Cardiac fibroblast (primary cell): ENCODE results near the gene PGBD4.

Experiments
- DNase-seq, 2 donors: peaks; one replicate each; pipeline versions ENCODE4 v3.0.0 to v3.0.0-alpha.2; 2010; ENCODE audit warnings: low read depth in 2 of 2
- H3K4me3 ChIP-seq, 2 donors: replicated peaks in 1 of 2; 1 replicate in 1 of 2; 2 replicates in 1 of 2; pipeline ENCODE4 v1.5.1; 2011; ENCODE audit warnings: low read depth in 2 of 2, low read length in 2 of 2, mild to moderate bottlenecking in 2 of 2, moderate library complexity in 1 of 2
- CTCF ChIP-seq: IDR thresholded peaks from one replicate; pipeline ENCODE4 v1.5.1; 2011; ENCODE audit warnings: low read depth, mild to moderate bottlenecking, low read length, inconsistent platforms

Gene PGBD4

GRCh38 chr15:34084086-34084485 lies 17.8 kb upstream of the PGBD4 start:
- no peak for TF ChIP-seq CTCF
- DNase-seq: peak in 1 of 2 donors; percentile 46
- H3K4me3 ChIP-seq: no peak overlapping the region

DNA sequence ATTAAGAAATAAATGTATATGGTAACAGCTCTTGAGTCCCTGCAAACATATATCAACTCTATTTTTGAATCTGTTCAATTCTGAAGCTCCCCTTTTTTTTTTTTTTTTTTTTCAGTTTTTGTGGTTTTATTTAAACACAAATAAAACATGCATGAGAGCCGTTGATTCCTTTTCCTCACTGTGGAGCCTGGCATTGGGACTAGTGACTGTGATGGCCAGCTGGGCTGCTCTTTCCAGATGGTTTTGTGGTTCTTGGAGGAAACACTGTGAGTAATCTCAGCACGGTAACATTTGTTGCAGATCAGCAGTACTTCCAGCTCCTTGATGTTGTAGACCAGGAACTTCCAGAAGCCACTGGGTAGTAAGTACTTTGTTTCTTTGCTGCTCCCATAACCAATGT lies 16.1 kb upstream of the PGBD4 start:
- no peak for TF ChIP-seq CTCF
- DNase-seq: peak in 1 of 2 donors; percentile 29
- H3K4me3 ChIP-seq: no peak overlapping the region

GRCh38 chr15:34099914-34100313 lies 2.0 kb upstream of the PGBD4 start:
- DNase-seq: no peak
- H3K4me3 ChIP-seq: no peak overlapping the region
- TF ChIP-seq CTCF: no peak

- DNase-seq: no peak
- no peak for TF ChIP-seq CTCF
These were observed 467 bp downstream of the PGBD4 start for GRCh38 chr15:34102175-34102925.

GRCh38 chr15:34106423-34106822 lies 4.5 kb downstream of the PGBD4 start:
- no peak for TF ChIP-seq CTCF
- DNase-seq: no peak

More at GRCh38 chr15:34102175-34102925, 467 bp downstream of the PGBD4 start:
- peak overlapping the region; percentile 98 to 100 for H3K4me3 ChIP-seq

GRCh38 chr15:34107315-34107714 lies 5.4 kb downstream of the PGBD4 start:
- no peak overlapping the region for H3K4me3 ChIP-seq
- TF ChIP-seq CTCF: no peak
- no peak for DNase-seq

More at GRCh38 chr15:34106423-34106822, 4.5 kb downstream of the PGBD4 start:
- H3K4me3 ChIP-seq: no peak overlapping the region
